Panc1 (cell line): ENCODE measurements around the gene GATB.

Source experiments
- POLR2AphosphoS5 ChIP-seq: IDR thresholded peaks from 2 replicates; pipeline ENCODE4 v1.6.1; 2012; ENCODE audit warnings: mild to moderate bottlenecking, low read depth, low read length, moderate library complexity
- SIN3A ChIP-seq: IDR thresholded peaks from 2 replicates; pipeline ENCODE4 v1.6.1; 2012; ENCODE audit warnings: low read depth, mild to moderate bottlenecking, low read length, moderate library complexity, borderline replicate concordance; ENCODE audit not compliant: insufficient read depth
- TCF7L2 ChIP-seq: IDR thresholded peaks from 2 replicates; pipeline ENCODE4 v1.6.1; 2011; ENCODE audit warnings: mild to moderate bottlenecking, low read depth, low read length, inconsistent platforms
- TF ChIP-seq, protein P1 (sequence below): fragments of 450-650 bp; IDR thresholded peaks from 2 replicates; pipeline ENCODE4 v1.5.1; 2017; ENCODE audit warnings: mild to moderate bottlenecking
- TF ChIP-seq, protein P2 (sequence below), 2 experiments: IDR thresholded peaks; 2 replicates each; pipeline ENCODE4 v1.6.1; 2011 to 2012; ENCODE audit warnings: low read depth in 2 of 2, control low read depth in 1 of 2, low read length in 1 of 2, mild to moderate bottlenecking in 1 of 2, moderate library complexity in 1 of 2; ENCODE audit not compliant: insufficient read depth in 1 of 2

DNA sequence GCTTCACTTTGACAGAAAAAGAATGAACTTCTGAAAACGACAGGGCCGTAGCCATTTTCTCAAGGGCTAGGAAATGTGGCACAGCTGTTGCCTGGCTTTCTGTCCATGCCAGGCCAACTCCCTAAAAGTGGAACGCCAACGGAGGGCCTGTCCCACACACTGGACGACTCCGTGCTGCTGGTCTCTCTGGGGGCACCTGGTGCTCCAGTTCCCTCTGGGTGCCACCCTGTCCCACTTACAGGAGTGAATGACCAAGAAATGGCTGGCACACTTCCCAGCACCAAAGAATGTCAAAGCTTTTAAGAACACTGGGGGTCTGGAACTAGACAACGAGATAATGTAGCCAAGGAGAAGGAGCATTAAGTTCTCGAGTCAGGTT, 40.9 kb downstream of the GATB start:
- TF ChIP-seq, protein P1, sequence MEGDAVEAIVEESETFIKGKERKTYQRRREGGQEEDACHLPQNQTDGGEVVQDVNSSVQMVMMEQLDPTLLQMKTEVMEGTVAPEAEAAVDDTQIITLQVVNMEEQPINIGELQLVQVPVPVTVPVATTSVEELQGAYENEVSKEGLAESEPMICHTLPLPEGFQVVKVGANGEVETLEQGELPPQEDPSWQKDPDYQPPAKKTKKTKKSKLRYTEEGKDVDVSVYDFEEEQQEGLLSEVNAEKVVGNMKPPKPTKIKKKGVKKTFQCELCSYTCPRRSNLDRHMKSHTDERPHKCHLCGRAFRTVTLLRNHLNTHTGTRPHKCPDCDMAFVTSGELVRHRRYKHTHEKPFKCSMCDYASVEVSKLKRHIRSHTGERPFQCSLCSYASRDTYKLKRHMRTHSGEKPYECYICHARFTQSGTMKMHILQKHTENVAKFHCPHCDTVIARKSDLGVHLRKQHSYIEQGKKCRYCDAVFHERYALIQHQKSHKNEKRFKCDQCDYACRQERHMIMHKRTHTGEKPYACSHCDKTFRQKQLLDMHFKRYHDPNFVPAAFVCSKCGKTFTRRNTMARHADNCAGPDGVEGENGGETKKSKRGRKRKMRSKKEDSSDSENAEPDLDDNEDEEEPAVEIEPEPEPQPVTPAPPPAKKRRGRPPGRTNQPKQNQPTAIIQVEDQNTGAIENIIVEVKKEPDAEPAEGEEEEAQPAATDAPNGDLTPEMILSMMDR, result no peak
- TF ChIP-seq POLR2AphosphoS5 (no peak), TCF7L2 (no peak), SIN3A (no peak)
- TF ChIP-seq, protein P2, sequence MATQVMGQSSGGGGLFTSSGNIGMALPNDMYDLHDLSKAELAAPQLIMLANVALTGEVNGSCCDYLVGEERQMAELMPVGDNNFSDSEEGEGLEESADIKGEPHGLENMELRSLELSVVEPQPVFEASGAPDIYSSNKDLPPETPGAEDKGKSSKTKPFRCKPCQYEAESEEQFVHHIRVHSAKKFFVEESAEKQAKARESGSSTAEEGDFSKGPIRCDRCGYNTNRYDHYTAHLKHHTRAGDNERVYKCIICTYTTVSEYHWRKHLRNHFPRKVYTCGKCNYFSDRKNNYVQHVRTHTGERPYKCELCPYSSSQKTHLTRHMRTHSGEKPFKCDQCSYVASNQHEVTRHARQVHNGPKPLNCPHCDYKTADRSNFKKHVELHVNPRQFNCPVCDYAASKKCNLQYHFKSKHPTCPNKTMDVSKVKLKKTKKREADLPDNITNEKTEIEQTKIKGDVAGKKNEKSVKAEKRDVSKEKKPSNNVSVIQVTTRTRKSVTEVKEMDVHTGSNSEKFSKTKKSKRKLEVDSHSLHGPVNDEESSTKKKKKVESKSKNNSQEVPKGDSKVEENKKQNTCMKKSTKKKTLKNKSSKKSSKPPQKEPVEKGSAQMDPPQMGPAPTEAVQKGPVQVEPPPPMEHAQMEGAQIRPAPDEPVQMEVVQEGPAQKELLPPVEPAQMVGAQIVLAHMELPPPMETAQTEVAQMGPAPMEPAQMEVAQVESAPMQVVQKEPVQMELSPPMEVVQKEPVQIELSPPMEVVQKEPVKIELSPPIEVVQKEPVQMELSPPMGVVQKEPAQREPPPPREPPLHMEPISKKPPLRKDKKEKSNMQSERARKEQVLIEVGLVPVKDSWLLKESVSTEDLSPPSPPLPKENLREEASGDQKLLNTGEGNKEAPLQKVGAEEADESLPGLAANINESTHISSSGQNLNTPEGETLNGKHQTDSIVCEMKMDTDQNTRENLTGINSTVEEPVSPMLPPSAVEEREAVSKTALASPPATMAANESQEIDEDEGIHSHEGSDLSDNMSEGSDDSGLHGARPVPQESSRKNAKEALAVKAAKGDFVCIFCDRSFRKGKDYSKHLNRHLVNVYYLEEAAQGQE (IDR thresholded peaks at IDR 0.05; ENCODE audit: insufficient read depth in 1 of 2, low read depth in 2 of 2, low read length in 1 of 2), result no peak
